ENCODE results near the gene EDC3. TPM values are rescaled to one million over a fixed set of nuclear protein-coding genes. Genes with fewer than 3 reads are reported as not detected.
A peak's percentile ranks its signal among the peaks of the same experiment; 100 is the strongest.

Gene EDC3
- total and polyA plus RNA-seq, 9 of the 15 experiments (the other 6 are each of a cell fraction or from before 2014, with no cell fraction given) = 11.7 to 63.9 (median 32.8) TPM

DNA sequence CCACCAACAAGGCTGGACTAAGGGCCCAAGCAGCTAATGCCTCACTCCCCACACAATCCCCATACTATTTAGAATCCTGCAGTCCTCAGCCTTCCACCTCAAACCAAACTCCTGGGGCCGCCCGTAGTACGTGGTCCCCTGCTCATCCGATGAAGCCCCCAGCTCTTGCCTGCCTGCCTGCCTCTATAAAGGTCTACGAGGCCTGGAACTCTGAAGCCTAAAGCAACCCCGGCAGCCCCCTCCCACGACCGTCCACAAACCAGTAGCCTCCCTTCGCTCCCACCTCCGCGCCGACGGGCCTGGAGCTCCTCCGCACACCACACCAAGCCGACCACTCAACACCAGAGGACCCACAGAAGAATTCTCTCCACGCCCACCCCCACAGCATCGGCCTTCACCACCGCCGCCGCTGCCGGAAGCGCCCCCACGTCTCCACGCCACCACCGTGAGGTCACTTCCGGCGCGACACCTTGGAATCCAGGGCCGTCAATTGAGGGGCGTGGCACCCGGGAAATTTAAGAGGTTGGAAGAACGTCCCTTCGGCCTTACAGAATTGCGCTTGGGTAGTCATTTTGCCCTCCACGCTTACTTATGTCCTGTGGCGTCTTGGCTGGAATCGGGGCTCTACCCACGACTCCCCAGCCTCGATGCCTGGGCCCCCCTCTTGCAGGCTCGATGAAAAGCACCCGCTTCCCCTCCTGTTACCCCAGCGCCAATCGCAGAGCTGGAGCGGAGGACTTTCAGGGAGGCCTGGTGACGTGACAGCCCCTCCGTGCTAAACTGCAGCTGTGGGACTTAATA is at the start of gene EDC3 (continued):
- TF ChIP-seq, protein P1, sequence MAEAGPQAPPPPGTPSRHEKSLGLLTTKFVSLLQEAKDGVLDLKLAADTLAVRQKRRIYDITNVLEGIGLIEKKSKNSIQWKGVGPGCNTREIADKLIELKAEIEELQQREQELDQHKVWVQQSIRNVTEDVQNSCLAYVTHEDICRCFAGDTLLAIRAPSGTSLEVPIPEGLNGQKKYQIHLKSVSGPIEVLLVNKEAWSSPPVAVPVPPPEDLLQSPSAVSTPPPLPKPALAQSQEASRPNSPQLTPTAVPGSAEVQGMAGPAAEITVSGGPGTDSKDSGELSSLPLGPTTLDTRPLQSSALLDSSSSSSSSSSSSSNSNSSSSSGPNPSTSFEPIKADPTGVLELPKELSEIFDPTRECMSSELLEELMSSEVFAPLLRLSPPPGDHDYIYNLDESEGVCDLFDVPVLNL (CRISPR knock-in tag; IDR thresholded peaks at IDR 0.05; ENCODE audit: low read depth) = peak; percentile 99
- TF ChIP-seq SMAD2 (IDR thresholded peaks at IDR 0.05; ENCODE audit: low read depth, low read length) = no peak
- TF ChIP-seq, protein P2, sequence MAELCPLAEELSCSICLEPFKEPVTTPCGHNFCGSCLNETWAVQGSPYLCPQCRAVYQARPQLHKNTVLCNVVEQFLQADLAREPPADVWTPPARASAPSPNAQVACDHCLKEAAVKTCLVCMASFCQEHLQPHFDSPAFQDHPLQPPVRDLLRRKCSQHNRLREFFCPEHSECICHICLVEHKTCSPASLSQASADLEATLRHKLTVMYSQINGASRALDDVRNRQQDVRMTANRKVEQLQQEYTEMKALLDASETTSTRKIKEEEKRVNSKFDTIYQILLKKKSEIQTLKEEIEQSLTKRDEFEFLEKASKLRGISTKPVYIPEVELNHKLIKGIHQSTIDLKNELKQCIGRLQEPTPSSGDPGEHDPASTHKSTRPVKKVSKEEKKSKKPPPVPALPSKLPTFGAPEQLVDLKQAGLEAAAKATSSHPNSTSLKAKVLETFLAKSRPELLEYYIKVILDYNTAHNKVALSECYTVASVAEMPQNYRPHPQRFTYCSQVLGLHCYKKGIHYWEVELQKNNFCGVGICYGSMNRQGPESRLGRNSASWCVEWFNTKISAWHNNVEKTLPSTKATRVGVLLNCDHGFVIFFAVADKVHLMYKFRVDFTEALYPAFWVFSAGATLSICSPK (IDR thresholded peaks at IDR 0.05; ENCODE audit: borderline replicate concordance) = no peak
- no peak for TF ChIP-seq CBX1 (IDR thresholded peaks at IDR 0.05; ENCODE audit: low read depth)
- TF ChIP-seq MCM2 (IDR thresholded peaks at IDR 0.05; ENCODE audit: low read depth) = no peak
- no peak for TF ChIP-seq WHSC1 (IDR thresholded peaks at IDR 0.05; ENCODE audit: low read length)
- TF ChIP-seq, protein P3, sequence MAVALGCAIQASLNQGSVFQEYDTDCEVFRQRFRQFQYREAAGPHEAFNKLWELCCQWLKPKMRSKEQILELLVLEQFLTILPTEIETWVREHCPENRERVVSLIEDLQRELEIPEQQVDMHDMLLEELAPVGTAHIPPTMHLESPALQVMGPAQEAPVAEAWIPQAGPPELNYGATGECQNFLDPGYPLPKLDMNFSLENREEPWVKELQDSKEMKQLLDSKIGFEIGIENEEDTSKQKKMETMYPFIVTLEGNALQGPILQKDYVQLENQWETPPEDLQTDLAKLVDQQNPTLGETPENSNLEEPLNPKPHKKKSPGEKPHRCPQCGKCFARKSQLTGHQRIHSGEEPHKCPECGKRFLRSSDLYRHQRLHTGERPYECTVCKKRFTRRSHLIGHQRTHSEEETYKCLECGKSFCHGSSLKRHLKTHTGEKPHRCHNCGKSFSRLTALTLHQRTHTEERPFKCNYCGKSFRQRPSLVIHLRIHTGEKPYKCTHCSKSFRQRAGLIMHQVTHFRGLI (CRISPR knock-in tag; IDR thresholded peaks at IDR 0.05) = no peak
- TF ChIP-seq, protein P4, sequence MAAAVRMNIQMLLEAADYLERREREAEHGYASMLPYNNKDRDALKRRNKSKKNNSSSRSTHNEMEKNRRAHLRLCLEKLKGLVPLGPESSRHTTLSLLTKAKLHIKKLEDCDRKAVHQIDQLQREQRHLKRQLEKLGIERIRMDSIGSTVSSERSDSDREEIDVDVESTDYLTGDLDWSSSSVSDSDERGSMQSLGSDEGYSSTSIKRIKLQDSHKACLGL (CRISPR knock-in tag; IDR thresholded peaks at IDR 0.05; ENCODE audit: borderline replicate concordance, poor library complexity, severe bottlenecking) = peak; percentile 39
- TF ChIP-seq IFI16 (CRISPR knock-in tag; IDR thresholded peaks at IDR 0.05) = no peak
- TF ChIP-seq DDX20 (tag; IDR thresholded peaks at IDR 0.05; ENCODE audit: low read depth) = no peak
- no peak for TF ChIP-seq TCF7L2 (IDR thresholded peaks at IDR 0.05; ENCODE audit: low read depth, low read length)
- TF ChIP-seq SOX6 (IDR thresholded peaks at IDR 0.05) = no peak
- no peak for TF ChIP-seq ZNF507 (tag; conservative IDR thresholded peaks at IDR 0.05)
- TF ChIP-seq ESRRB (CRISPR knock-in tag; IDR thresholded peaks at IDR 0.05; ENCODE audit: borderline replicate concordance) = no peak
- no peak for TF ChIP-seq HNRNPK (IDR thresholded peaks at IDR 0.05; ENCODE audit: low read depth, low read length, poor library complexity, severe bottlenecking)
- TF ChIP-seq, protein P5, sequence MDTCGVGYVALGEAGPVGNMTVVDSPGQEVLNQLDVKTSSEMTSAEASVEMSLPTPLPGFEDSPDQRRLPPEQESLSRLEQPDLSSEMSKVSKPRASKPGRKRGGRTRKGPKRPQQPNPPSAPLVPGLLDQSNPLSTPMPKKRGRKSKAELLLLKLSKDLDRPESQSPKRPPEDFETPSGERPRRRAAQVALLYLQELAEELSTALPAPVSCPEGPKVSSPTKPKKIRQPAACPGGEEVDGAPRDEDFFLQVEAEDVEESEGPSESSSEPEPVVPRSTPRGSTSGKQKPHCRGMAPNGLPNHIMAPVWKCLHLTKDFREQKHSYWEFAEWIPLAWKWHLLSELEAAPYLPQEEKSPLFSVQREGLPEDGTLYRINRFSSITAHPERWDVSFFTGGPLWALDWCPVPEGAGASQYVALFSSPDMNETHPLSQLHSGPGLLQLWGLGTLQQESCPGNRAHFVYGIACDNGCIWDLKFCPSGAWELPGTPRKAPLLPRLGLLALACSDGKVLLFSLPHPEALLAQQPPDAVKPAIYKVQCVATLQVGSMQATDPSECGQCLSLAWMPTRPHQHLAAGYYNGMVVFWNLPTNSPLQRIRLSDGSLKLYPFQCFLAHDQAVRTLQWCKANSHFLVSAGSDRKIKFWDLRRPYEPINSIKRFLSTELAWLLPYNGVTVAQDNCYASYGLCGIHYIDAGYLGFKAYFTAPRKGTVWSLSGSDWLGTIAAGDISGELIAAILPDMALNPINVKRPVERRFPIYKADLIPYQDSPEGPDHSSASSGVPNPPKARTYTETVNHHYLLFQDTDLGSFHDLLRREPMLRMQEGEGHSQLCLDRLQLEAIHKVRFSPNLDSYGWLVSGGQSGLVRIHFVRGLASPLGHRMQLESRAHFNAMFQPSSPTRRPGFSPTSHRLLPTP (IDR thresholded peaks at IDR 0.05; ENCODE audit: borderline replicate concordance, extremely low read depth, insufficient read length) = no peak
- no peak for TF ChIP-seq ZNF717 (CRISPR knock-in tag; IDR thresholded peaks at IDR 0.05)
- TF ChIP-seq HDAC8 (tag; IDR thresholded peaks at IDR 0.05) = no peak

All from K562 (cell line).